GM19467 (cell line): ENCODE results near the gene CNIH1.
"Not testable (repeated sequence)": the region's sequence is repeated elsewhere in the genome, so short reads cannot be mapped to it uniquely, and the experiment has no call there.

Source experiments
- ATAC-seq: cut with Tn5 transposase; IDR thresholded peaks from one replicate; pipeline ENCODE4 v1.9.1; 2021; ENCODE audit warnings: mild to moderate bottlenecking, moderate library complexity; ENCODE audit not compliant: unreplicated experiment

Gene CNIH1

DNA sequence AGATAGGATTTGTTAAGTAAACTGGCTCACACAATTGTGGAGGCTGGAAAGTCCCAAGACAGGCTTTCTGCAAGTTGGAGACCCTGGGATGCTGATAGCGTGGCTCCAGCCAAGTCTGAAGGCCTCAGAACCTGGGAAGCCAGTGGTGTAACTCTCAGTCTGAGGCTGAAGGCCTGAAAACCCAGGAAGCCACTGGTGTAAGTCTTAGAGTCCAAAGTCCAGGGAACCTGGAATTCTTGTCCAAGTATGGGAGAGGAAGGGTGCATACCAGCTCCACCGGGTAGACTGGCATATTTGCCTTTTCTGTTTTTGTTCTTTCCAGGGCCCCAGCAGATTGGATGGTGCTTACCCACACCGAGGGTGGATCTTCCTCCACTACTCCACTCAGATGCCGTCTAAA is 29.5 kb upstream of the CNIH1 start:
- ATAC-seq = no peak

DNA sequence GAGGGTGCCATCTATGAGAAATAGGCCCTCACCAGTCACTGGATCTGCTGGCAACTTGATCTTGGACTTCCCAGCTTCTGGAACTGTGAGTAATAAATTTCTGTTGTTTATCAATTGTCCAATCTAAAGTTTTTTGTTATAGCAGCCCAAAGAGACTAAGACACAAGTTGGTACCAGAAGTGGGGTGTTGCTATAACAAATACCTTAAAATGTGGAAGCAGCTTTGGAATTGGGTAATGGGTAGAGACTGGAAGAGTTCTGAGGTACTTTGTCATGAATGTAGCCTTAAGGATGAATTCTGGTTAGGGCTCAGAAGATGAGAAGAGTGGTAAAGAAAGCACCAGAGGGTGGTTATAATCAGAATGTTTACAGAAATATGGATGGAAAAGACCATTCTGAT is 26.1 kb upstream of the CNIH1 start:
- ATAC-seq = no peak

DNA sequence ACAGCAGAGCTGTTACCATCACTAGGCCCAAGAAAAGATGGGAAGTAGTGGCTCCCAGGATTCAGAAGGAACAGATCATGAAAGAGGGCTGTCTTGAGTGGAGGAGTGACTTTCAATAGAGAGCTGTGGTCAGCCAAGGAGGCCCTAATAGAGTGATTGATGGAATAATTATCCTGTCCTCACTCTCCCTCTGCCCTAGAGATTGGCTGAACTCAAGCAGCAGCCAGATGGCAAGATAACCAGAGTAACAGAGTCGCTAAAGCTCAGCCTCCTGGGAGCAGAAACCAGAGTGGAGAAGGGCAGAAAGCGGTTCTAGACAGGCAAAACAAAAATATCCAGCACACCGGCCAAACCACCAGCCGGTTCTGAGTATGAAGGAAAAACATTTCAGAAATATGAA is 24.5 kb upstream of the CNIH1 start:
- no peak for ATAC-seq

DNA sequence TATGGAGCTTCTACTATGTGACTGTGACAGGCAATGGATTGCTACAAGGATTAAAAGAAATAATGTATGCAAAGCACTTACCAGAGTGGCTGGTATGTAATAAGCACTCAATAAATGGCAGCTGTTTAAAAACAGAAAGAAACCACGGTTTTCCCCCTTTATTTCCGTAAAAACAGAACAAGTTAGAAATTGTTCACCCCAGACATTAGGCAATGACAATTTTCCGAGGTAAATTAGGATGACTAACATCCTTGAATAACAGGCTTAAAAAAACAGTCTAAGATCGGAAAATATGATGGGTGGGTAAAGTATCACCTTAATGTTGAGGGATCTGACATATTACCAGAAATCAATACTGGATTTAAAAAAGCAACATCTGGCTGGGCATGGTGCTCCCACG is 20.9 kb upstream of the CNIH1 start:
- ATAC-seq = no peak

DNA sequence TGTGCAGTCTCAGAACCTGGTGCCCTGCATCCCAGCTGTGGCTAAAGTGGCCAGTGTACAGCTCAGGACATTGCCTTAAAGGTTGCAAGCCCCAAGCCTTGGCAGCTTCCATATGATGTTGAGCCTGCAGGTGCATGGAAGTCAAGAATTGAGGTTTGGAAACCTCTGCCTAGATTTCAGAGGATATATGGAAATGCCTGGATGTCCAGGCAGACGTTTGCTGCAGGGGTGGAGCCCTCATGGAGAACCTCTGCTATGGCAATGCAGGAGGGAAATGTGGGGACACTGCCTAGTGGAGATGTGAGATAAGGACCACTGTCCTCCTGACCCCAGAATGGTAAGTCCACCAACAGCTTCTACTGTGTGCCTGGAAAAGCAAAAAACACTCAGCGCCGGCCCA is 17.9 kb upstream of the CNIH1 start:
- ATAC-seq = no peak

DNA sequence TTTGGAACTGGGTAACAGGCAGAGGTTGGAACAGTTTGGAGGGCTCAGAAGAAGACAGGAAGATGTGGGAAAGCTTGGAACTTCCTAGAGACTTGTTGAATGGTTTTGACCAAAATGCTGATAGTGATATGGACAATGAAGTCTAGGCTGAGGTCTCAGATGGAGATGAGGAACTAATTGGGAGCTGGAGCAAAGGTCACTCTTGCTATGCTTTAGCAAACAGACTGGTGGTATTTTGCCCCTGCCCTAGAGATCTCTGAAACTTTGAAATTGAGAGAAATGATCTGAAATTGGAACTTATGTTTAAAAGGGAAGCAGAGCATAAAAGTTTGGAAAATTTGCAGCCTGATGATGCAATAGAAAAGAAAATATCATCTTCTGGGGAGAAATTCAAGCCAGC is 17.4 kb upstream of the CNIH1 start:
- not testable (repeated sequence) for ATAC-seq

DNA sequence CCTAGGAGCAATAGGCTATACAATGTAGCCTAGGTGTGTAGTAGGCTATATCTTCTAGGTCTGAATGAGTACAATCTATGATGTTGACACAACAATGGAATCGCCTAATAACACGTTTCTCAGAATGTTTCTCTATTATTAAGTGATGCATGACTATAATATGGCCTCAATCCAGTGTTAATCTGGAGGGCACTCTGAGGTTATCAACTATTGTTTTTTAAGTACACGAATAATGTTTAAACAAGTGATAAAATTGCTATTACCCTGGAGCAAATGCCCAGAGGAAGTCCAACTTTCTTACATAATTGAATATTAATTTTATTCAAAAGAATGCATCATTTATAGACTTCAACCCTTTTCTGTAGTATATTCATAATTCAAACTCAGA is 16.4 kb upstream of the CNIH1 start:
- no peak for ATAC-seq

DNA sequence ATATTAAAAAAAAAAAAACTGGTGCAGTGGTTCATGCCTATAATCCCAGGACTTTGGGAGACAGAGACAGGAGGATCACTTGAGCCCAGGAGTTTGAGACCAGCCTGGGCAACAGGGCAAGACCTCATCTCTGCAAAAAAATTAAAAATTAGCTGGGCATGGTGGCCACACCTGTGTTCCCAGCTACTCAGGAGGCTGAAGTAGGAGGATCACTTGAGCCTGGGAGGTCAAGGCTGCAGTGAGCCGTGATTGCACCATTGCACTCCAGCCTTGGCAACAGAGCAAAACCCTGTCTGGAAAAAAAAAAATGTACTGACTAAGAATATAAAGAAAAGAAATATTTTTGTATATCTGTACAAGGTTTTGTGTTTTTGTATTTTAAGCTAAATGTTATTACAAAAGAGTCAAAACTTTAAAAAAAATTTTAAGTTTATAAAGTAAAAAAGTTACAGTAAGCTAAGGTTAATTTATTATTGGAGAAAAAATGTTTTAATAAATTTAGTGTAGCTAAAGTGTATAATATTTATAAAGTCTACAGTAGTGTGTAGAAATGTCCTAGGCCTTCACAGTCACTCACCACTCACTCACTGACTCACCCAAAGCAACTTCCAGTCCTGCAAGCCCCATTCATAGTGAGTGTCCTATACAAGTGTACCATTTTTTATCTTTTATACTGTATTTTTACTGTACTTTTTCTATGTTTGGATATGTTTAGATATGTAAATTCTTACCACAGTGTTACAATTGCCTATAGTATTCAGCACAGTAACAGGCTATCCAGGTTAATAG is 15.8 kb upstream of the CNIH1 start:
- not testable (repeated sequence) for ATAC-seq

DNA sequence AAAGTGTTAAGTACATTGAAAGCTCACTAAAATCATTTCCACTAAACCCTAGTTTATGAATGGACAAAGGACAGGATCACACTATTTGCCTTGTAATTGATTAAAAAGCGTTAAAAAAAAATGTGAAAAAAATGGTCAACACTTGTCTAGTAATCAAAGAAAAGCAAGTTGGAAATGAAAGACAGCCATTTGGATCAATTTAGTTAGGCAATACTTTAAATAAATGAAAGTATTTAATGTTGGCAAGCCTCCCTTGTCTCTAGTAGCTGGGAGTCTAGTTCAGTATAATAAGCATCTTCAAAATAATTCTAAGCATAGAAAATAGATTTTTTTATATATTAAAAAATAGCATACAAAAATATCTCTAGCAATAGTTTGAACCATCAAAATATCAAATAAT is 14.2 kb upstream of the CNIH1 start:
- ATAC-seq = no peak

DNA sequence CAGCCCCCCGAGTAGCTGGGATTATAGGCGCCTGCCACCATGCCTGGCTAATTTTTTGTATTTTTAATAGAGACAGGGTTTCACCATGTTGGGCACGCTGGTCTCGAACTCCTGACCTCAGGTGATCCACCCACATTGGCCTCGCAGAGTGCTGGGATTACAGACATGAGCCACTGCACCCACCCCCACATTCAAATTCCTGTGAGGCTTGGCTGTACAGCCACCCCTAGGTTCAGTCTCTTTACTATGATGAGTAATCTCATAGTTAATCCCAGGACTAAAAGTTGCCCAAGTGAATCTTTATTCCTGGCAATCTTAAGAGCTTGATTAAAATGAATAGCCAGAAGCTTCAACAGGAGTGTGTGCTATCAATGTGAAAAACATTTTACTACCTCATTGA is 12.8 kb upstream of the CNIH1 start:
- not testable (repeated sequence) for ATAC-seq

DNA sequence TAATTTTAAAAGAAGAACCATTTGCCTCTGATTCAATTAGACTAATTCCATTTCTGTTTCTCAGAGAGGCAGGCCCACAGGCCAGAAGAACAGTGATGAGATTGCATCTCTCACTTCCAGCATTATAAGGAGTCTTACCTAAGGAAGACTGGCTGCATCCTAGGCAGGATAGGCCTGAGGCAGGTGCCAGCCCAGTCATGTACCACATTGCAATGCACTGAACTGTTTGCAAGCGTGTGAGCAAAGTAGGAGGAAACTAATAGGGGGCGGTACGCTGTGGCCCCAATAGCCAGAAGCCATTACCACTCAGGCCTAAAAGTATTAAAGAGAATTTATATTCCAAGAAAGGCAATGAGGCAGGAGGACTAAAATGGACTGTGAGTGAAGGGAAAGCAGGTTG is 12.1 kb upstream of the CNIH1 start:
- no peak for ATAC-seq

DNA sequence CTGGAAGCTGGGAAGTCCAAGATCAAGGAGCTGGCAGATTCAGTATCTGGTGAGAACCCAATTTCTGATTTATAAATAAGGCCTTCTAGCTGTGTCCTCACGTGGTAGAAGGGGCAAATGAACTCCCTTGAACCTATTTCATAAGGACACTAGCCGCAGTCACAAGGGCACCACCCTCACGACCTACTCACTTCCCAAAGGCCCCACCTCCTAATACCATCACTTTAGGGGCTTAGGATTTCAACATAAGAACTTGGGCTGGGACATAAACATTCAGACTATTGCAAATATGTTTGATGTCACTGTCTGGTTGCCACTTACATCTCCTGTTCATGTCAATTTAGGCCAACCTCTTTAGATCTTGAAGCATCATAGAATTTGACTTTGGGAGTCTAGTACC is 10.8 kb upstream of the CNIH1 start:
- no peak for ATAC-seq

DNA sequence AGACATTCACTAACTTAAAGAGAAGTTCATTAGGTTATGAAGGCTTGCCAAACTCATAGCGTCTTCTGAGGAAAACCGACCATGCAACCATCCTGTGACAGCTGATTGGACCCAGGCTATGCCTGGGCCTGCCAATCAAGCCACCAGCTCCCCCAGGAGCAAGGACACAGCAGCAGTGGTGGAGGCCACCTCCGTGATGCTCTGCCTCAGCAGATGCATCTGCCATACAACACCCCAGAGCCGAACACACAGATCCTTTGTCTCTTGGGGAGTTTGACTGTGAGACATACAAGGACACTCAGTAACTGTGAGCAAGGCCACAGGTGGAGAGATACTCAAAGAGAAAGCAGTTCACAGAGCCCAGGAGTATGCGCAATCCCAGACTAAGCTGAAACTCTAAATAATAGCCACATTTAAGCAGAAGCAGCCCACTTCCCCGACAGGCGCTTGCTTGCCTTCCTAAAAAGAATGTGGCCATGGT is 10.0 kb upstream of the CNIH1 start:
- no peak for ATAC-seq

DNA sequence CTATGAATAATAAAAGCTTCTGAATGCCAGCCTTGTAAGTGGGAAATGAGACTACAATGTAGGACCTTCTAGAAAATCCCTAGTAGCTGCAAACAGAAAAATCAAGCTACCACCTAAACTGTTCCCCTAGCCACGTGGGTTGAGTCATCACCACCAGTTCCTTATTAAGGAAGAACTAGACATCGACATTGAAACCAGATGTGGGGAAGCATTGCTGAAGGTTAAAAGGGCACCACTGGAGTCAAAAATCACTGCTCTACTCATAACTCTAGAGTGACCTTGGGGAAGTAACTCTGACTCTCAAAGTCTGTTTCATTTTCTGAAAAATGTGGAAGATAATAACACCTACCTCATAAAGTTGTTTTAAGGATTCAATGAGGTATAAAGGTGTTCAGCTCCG is 9.4 kb upstream of the CNIH1 start:
- ATAC-seq = no peak

DNA sequence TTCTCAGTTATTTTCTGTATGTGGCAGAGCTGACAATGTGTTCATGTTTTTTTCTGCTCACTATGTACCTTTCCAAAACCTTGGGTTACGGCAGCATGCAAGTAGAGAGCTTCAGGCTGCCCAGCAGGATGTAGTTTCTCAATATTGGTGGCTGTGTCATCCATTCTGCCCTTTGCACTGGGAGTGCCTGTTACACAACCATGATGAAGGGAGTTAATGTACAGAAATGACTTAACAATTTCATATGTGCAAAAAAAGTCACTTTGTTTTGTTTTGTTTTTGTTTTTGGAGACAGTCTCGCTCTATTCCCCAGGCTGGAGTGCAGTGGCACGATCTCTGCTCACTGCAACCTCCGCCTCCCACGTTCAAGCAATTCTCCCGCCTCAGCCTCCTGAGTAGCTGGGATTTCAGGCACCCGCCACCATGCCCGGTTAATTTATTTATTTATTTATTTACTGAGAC is 6.1 kb upstream of the CNIH1 start:
- no peak for ATAC-seq

DNA sequence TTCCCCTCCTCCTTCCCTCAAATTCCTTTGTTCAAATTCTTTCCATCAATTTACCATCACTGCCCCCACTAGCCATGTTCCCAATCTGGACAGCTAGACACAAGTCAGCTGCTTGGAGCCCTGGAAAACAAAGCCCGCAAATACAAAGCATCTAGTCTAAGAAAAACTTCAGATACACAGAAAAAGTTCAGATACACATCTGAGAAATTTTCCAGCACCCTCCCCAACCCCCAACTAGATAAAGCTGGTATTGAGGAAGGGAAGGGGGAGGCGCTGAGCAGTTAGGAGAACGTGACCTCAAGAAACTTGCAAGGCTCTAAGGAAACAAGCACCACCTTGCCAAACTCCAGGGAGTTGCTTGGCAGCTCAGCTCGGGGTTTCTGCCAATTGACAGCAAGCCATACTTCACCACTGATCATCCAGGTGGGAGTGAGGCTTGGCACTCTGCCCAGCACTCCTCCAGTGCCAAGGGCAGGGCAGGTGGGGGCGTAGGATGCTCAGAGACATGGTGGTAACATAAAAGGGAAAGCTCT is 5.1 kb upstream of the CNIH1 start:
- ATAC-seq = no peak

DNA sequence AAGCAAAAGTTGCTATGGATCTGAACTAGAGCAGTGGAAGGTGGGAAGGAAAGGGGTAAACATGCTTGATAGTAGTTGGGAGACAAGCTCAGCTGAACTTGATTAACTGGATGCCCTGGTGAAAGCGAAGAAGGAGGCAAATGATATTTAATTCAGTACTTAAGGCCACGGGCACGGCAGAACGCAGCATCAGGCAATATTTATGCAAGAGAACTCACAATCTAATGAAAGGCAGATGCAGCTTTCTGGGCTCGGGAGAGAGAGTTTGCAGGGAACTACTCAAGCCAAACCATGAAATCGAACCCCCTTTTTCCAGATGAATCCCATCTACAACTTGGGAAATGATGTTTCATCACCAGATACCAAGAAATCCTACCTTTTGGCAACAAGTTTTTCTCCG is 3.5 kb upstream of the CNIH1 start:
- no peak for ATAC-seq

DNA sequence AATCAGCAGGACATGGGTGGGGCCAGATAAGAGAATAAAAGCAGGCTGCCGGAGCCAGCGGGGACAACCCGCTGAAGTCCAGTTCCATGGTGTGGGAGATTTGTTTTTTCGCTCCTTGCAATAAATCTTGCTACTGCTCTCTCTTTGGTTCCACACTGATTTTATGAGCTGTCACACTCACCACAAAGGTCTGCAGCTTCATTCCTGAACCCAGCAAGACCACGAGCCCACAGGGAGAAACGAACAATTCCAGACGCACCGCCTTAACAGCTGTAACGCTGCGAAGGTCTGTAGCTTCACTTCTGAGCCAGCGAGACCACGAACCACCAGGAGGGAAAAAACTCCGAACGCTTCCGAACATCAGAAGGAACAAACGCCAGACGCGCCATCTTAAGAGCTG is 2.8 kb upstream of the CNIH1 start:
- no peak for ATAC-seq

DNA sequence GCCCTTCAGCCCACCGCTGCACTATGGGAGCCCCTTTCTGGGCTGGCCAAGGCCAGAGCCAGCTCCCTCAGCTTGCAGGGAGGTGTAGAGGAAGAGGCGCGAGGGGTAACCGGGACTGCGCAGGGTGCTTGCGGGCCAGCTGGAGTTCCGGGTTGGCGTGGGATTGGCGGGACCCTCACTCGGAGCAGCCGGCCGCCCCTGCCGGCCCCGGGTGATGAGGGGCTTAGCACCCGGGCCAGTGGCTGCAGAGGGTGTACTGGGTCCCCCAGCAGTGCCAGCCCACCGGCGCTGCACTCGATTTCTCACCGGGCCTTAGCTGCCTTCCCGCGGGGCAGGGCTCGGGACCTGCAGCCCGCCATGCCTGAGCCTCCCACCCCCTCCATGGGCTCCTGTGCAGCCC is 1.8 kb upstream of the CNIH1 start:
- not testable (repeated sequence) for ATAC-seq

DNA sequence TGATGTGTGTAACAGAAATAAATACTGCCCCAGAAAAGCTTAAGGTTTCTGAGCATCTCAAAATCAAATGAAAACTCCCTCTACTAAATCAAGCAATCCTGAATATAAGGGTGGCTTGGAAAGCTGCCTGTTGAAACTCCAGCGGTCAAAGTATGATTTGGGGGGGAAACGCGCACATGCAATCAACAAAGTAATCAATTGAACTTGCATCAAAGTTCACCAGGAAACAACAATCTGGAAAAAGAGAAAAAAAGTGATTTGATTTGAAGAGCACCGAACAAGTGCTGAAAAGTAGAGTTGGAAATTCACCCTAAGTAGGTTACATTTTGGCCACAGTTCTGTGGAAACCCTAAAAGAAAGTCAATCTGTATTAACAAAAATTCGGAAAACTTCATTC is 700 bp downstream of the CNIH1 start:
- no peak for ATAC-seq

DNA sequence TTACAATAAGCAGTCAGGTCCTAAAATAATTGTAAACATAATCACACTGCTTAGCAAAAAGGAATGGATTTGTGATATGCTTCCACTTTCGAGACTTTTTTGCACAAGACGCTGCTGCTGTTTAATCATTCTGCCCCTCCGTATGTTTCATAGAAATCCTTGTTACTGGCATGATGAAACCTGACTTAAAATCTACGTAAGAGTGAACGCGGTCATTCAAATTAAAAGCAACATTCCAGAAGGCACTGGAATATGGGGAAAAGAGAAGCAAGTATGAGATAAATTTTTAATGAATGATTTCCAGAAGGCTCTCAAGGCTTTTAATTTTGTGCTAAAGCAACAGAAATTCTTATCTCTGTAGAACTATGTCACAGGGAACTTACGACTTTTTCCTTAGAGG is 1.1 kb downstream of the CNIH1 start:
- ATAC-seq = no peak

DNA sequence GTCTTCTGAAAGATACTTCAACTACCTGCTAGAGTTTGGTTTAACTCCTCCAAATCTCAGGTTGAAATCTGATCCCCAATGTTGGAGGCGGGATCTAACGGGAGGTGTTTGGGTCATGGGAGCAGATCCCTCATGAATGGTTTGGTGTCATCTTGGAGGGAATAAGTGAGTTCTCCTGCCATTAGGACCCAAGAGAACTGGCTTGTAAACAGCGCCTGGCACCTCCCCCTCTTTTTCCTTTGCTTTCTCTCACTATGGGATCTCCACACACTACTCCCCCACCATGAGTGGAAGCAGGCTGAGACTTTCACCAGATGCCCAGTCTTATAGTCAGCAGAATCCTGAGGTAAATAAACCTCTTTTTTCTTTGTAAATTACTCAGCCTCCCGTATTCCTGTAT is 2.5 kb downstream of the CNIH1 start:
- no peak for ATAC-seq

DNA sequence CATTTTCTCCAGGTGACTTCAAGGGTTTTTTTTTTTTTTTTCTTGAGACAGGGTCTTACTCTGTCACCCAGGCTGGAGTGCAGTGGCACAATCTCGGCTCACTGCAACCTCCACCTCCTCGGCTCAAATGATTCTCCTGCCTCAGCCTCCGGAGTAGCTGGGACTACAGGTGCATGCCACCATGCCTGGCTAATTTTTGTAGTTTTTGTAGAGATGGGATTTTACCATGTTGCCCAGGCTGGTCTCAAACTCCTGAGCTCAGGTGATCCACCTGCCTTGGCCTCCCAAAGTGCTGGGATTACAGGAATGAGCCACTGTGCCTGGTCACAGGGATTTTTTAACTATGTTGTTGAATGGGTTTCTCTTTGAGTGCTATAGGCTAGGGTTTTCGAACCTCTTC is 3.2 kb downstream of the CNIH1 start:
- ATAC-seq = not testable (repeated sequence)
